Naive thymus-derived CD4-positive, alpha-beta T cell (primary cell): ENCODE results near the gene ZNF202. TPM values are rescaled to one million over a fixed set of nuclear protein-coding genes. Genes with fewer than 3 reads are reported as not detected.

Experiments
- ATAC-seq: fragments of 150-1000 bp; cut with Tn5 transposase; 2 replicates; pipeline ENCODE4 v1.10.0; 2021; ENCODE audit warnings: mild to moderate bottlenecking, moderate library complexity
- CTCF ChIA-PET: fragments of 350-600 bp; sonication (Branson Sonifier 250); formaldehyde crosslinking; loops from one replicate; lab custom pipeline; 2021; ENCODE audit warnings: antibody characterized with exemption; lab: Charles Lee
- POLR2A ChIA-PET: fragments of 350-600 bp; sonication (Branson Sonifier 250); formaldehyde crosslinking; loops from one replicate; lab custom pipeline; 2021; ENCODE audit warnings: antibody characterized with exemption, inconsistent platforms; lab: Charles Lee
- DNase-seq, 9 donors: peaks; one replicate each; pipeline versions ENCODE4 v3.0.0 to v3.0.0-alpha.2; 2020 to 2022; ENCODE audit warnings: mixed read lengths in 1 of 9
- H3K27ac ChIP-seq: one replicate; pipeline ENCODE4 v1.7.0; 2013; ENCODE audit warnings: mild to moderate bottlenecking, low read depth, low read length, moderate library complexity
- H3K27me3 ChIP-seq, 2 donors: one replicate each; pipeline ENCODE4 v1.7.0; 2013; ENCODE audit warnings: low read length in 2 of 2, mild to moderate bottlenecking in 2 of 2, moderate library complexity in 2 of 2; ENCODE audit not compliant: control insufficient read depth in 2 of 2, insufficient read depth in 2 of 2
- H3K36me3 ChIP-seq, 3 experiments: 1 replicate in 2 of 3; 2 replicates in 1 of 3; pipeline ENCODE4 v1.7.0; 2013; ENCODE audit warnings: low read length in 3 of 3, mild to moderate bottlenecking in 3 of 3, moderate library complexity in 1 of 3; ENCODE audit not compliant: insufficient read depth in 3 of 3, control insufficient read depth in 2 of 3
- H3K4me1 ChIP-seq, 2 donors: one replicate each; pipeline ENCODE4 v1.7.0; 2013; ENCODE audit warnings: low read length in 2 of 2, mild to moderate bottlenecking in 2 of 2, moderate library complexity in 1 of 2; ENCODE audit not compliant: control insufficient read depth in 2 of 2, insufficient read depth in 2 of 2
- H3K4me3 ChIP-seq: 2 replicates; pipeline ENCODE4 v1.7.0; 2013; ENCODE audit warnings: mild to moderate bottlenecking, low read length
- H3K9me3 ChIP-seq, 3 experiments: 1 replicate in 2 of 3; 2 replicates in 1 of 3; pipeline ENCODE4 v1.7.0; 2013; ENCODE audit warnings: low read length in 3 of 3; ENCODE audit not compliant: control insufficient read depth in 2 of 3
- H3K27ac Mint-ChIP-seq, 9 donors: one replicate each; pipeline ENCODE4 v1.8.0; 2020 to 2022; ENCODE audit warnings: mixed read lengths in 9 of 9, mild to moderate bottlenecking in 8 of 9, moderate library complexity in 5 of 9, inconsistent platforms in 2 of 9
- H3K27me3 Mint-ChIP-seq, 5 donors: one replicate each; pipeline ENCODE4 v1.8.0; 2021 to 2022; ENCODE audit warnings: mixed read lengths in 5 of 5, mild to moderate bottlenecking in 1 of 5
- H3K36me3 Mint-ChIP-seq, 5 donors: one replicate each; pipeline ENCODE4 v1.8.0; 2020 to 2022; ENCODE audit warnings: mixed read lengths in 5 of 5, mild to moderate bottlenecking in 3 of 5, inconsistent platforms in 1 of 5
- H3K4me1 Mint-ChIP-seq, 7 donors: one replicate each; pipeline ENCODE4 v1.8.0; 2020 to 2022; ENCODE audit warnings: mixed read lengths in 7 of 7, mild to moderate bottlenecking in 3 of 7, inconsistent platforms in 1 of 7
- H3K4me3 Mint-ChIP-seq, 10 donors: one replicate each; pipeline ENCODE4 v1.8.0; 2020 to 2022; ENCODE audit warnings: mild to moderate bottlenecking in 10 of 10, mixed read lengths in 10 of 10, moderate library complexity in 6 of 10, inconsistent platforms in 2 of 10
- H3K9me3 Mint-ChIP-seq, 11 donors: one replicate each; pipeline ENCODE4 v1.8.0; 2020 to 2022; ENCODE audit warnings: mixed read lengths in 11 of 11, mild to moderate bottlenecking in 4 of 11, inconsistent platforms in 1 of 11, moderate library complexity in 1 of 11
- intact Hi-C, 2 donors: fragments of 100-400 bp; cut with micrococcal nuclease; formaldehyde crosslinking; loops; one replicate each; pipeline ENCODE4 v1.15.1; 2023
- polyA plus RNA-seq, 2 donors: library from polyadenylated mRNA; unstranded; fragments of 300-500 nt; fragmentation: Illumina TruSeq; gene quantifications; one replicate each; pipeline ENCODE4 v1.2.3, GENCODE V29; 2021
- total RNA-seq, 6 experiments: library from RNA in 5 of 6; stranded (reverse) in 5 of 6; gene quantifications; 1 replicate in 5 of 6; 2 replicates in 1 of 6; pipeline ENCODE4 v1.2.3 and lab custom pipeline; 2021 to 2026

The ZNF202 gene
- total and polyA plus RNA-seq, 7 experiments from 2014 or later: 5.8 to 27.0 (median 15.9) TPM

DNA sequence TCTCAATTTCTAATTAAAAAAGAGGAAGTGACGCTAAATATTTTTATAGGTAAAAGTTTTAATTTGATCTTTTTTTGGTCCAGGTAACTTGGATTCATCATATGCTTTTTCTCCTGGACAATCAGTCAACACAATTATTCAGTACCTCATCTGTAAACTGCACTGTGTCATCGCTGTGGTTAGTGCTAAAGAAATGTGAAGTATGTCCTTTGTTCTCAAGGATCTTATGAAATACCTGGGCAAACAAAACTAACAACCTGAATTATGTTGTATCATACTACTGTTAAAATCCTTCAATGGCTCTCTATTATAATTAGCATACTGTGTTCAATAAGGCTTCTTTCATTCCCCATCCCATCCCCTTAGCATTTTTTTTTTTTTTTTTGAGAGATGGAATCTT lies 67.2 kb downstream of the ZNF202 start:
- intact Hi-C loops: no loop called here
- CTCF ChIA-PET: no interaction called here
- POLR2A ChIA-PET: no interaction called here
- Mint-ChIP-seq H3K27me3 (peaks cover 0 to 8% (median 0%) of the 10 kb centered on the region in 5 donors), H3K9me3 (peaks cover 0 to 5% (median 0%) of the 10 kb centered on the region in 11 donors), H3K4me1 (peaks cover 0 to 5% (median 0%) of the 10 kb centered on the region in 7 donors), H3K27ac (no peak overlapping the region), H3K36me3 (no peaks in the 10 kb centered on the region), H3K4me3 (no peak overlapping the region)
- ATAC-seq (no peak), DNase-seq (no peak)
- Histone ChIP-seq H3K9me3 (no peaks in the 10 kb centered on the region), H3K27ac (no peak overlapping the region), H3K4me1 (no peaks in the 10 kb centered on the region), H3K27me3 (no peaks in the 10 kb centered on the region), H3K4me3 (no peak overlapping the region), H3K36me3 (no peaks in the 10 kb centered on the region)

Other genes starting within 250 kb of the ZNF202 start
- not detected for gene SCN3B, start 87.0 kb downstream of the ZNF202 start, total RNA-seq
- not detected for gene SCN3B, start 87.0 kb downstream of the ZNF202 start, polyA plus RNA-seq
- gene OR6X1, start 12.9 kb upstream of the ZNF202 start, total RNA-seq: not detected
- gene OR6X1, start 12.9 kb upstream of the ZNF202 start, polyA plus RNA-seq: not detected
- not detected for gene OR6M1, start 64.7 kb upstream of the ZNF202 start, total RNA-seq
- gene OR6M1, start 64.7 kb upstream of the ZNF202 start, polyA plus RNA-seq: not detected
- gene TMEM225, start 144.0 kb upstream of the ZNF202 start, total RNA-seq: not detected
- gene TMEM225, start 144.0 kb upstream of the ZNF202 start, polyA plus RNA-seq: not detected
- gene OR8D4, start 160.5 kb upstream of the ZNF202 start, total RNA-seq: not detected
- not detected for gene OR8D4, start 160.5 kb upstream of the ZNF202 start, polyA plus RNA-seq
- gene OR4D5, start 198.0 kb upstream of the ZNF202 start, total RNA-seq: not detected
- gene OR4D5, start 198.0 kb upstream of the ZNF202 start, polyA plus RNA-seq: not detected
- not detected for gene OR6T1, start 202.2 kb upstream of the ZNF202 start, total RNA-seq
- not detected for gene OR6T1, start 202.2 kb upstream of the ZNF202 start, polyA plus RNA-seq
- not detected for gene OR10S1, start 236.1 kb upstream of the ZNF202 start, total RNA-seq
- gene OR10S1, start 236.1 kb upstream of the ZNF202 start, polyA plus RNA-seq: not detected